Fibroblast of skin of right quadriceps (primary cell): ENCODE measurements around the gene TCF7L1.

Experiments used
- DNase-seq: peaks from one replicate; pipeline ENCODE4 v3.0.0-alpha.2; 2013

Gene TCF7L1

GRCh38 chr2:85231952-85232351, 98.8 kb downstream of the TCF7L1 start:
- DNase-seq: no peak

GRCh38 chr2:85234868-85235267, 101.7 kb downstream of the TCF7L1 start:
- DNase-seq: no peak

- no peak for DNase-seq
Observed at GRCh38 chr2:85235281-85235680, 102.1 kb downstream of the TCF7L1 start.

- no peak for DNase-seq
Observed at GRCh38 chr2:85236084-85236483, 102.9 kb downstream of the TCF7L1 start.

- DNase-seq: no peak
Observed at GRCh38 chr2:85237849-85238565, 104.8 kb downstream of the TCF7L1 start.

GRCh38 chr2:85238607-85239006, 105.4 kb downstream of the TCF7L1 start:
- DNase-seq: no peak

- no peak for DNase-seq
Observed at GRCh38 chr2:85239102-85239501, 105.9 kb downstream of the TCF7L1 start.

- no peak for DNase-seq
Observed at GRCh38 chr2:85240055-85240454, 106.9 kb downstream of the TCF7L1 start.

GRCh38 chr2:85242321-85242720, 109.1 kb downstream of the TCF7L1 start:
- DNase-seq: no peak

GRCh38 chr2:85243101-85244072, 110.2 kb downstream of the TCF7L1 start:
- no peak for DNase-seq

- DNase-seq: no peak
Observed at GRCh38 chr2:85244828-85245227, 111.6 kb downstream of the TCF7L1 start.

GRCh38 chr2:85245891-85246290, 112.7 kb downstream of the TCF7L1 start:
- DNase-seq: peak; percentile 44

- peak; percentile 46 for DNase-seq
Observed at GRCh38 chr2:85246348-85246747, 113.2 kb downstream of the TCF7L1 start.

- peak; percentile 65 for DNase-seq
Observed at GRCh38 chr2:85247610-85248009, 114.4 kb downstream of the TCF7L1 start.

- DNase-seq: peak; percentile 98
Observed at GRCh38 chr2:85248773-85249509, 115.7 kb downstream of the TCF7L1 start.

GRCh38 chr2:85250045-85250444, 116.9 kb downstream of the TCF7L1 start:
- no peak for DNase-seq

- no peak for DNase-seq
Observed at GRCh38 chr2:85251070-85251616, 118.0 kb downstream of the TCF7L1 start.

GRCh38 chr2:85253890-85254289, 120.7 kb downstream of the TCF7L1 start:
- DNase-seq: no peak

GRCh38 chr2:85254540-85255300, 121.5 kb downstream of the TCF7L1 start:
- no peak for DNase-seq

- DNase-seq: no peak
Observed at GRCh38 chr2:85255456-85255812, 122.2 kb downstream of the TCF7L1 start.

GRCh38 chr2:85255813-85256594, 122.8 kb downstream of the TCF7L1 start:
- DNase-seq: peak; percentile 86
